A673 (cell line): Measurements from ENCODE around the gene GLI2.

Experiments used
- CTCF ChIP-seq: fragments of 300-800, 200-600 bp; sonication (generic); conservative IDR thresholded peaks from 2 replicates; pipeline ENCODE4 v1.5.1; 2017; ENCODE audit warnings: low read depth, mild to moderate bottlenecking, antibody characterized with exemption, low read length, moderate library complexity, mixed read lengths
- EZH2 ChIP-seq: fragments of 200-600 bp; sonication (generic); IDR thresholded peaks from 2 replicates; pipeline ENCODE4 v1.6.1; 2017; ENCODE audit warnings: borderline replicate concordance, low read depth, mild to moderate bottlenecking, mixed read lengths, antibody characterized with exemption, low read length; ENCODE audit not compliant: poor library complexity, severe bottlenecking

DNA sequence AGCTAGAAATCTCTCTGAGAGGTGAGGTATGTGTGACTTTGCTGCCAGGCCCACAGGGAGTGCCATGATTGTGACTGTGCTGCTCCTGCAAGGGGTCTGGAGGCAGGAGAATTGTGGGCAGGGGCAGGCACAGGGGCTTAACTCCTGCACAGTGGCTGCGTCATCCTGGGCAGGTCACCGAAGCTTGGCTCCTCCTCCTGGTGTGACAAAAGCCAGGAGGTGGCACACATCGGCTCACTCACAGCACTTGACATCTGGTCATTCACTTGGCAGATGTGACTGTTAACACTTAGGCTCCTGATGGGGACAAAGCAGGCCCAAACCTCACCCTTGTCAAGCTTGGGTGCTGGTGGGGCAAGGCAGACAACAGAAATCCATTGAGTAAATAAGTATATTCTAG is 36.4 kb upstream of the GLI2 start:
- TF ChIP-seq EZH2 (no peak), CTCF (no peak)
